Liver (tissue), 3 donors: ENCODE measurements around the gene NEK10.

ENCODE experiments used
- ATF3 ChIP-seq: IDR thresholded peaks from 2 replicates; pipeline ENCODE4 v1.6.1; 2016; ENCODE audit warnings: antibody characterized with exemption
- CTCF ChIP-seq: fragments of 150-350 bp; IDR thresholded peaks from 2 replicates; pipeline ENCODE4 v1.5.1; 2017; ENCODE audit warnings: improper control_type of control experiment, low read depth, low read length; ENCODE audit not compliant: missing input control
- EGR1 ChIP-seq, 2 donors: IDR thresholded peaks; 2 replicates each; pipeline ENCODE4 v1.6.1; 2016 to 2018; ENCODE audit warnings: antibody characterized with exemption in 2 of 2, low read depth in 2 of 2
- FOXA2 ChIP-seq: IDR thresholded peaks from 2 replicates; pipeline ENCODE4 v1.6.1; 2016; ENCODE audit warnings: antibody characterized with exemption
- GABPA ChIP-seq, 2 donors: IDR thresholded peaks in 1 of 2; conservative IDR thresholded peaks in 1 of 2; 2 replicates each; pipeline ENCODE4 v1.6.1; 2016; ENCODE audit warnings: antibody characterized with exemption in 2 of 2, mild to moderate bottlenecking in 1 of 2, moderate library complexity in 1 of 2
- HNF4G ChIP-seq: IDR thresholded peaks from 2 replicates; pipeline ENCODE4 v1.6.1; 2016; ENCODE audit warnings: antibody characterized with exemption
- JUND ChIP-seq, 2 donors: IDR thresholded peaks; 2 replicates each; pipeline ENCODE4 v1.6.1; 2016; ENCODE audit warnings: antibody characterized with exemption in 2 of 2
- MAX ChIP-seq: IDR thresholded peaks from 2 replicates; pipeline ENCODE4 v1.6.1; 2016; ENCODE audit warnings: antibody characterized with exemption
- RAD21 ChIP-seq, 2 donors: IDR thresholded peaks; 2 replicates each; pipeline ENCODE4 v1.6.1; 2016; ENCODE audit warnings: antibody characterized with exemption in 2 of 2, mild to moderate bottlenecking in 2 of 2
- RXRA ChIP-seq, 2 donors: IDR thresholded peaks; 2 replicates each; pipeline ENCODE4 v1.6.1; 2017 to 2018; ENCODE audit warnings: antibody characterized with exemption in 2 of 2, mild to moderate bottlenecking in 1 of 2
- SP1 ChIP-seq: IDR thresholded peaks from 2 replicates; pipeline ENCODE4 v1.6.1; 2018; ENCODE audit warnings: antibody characterized with exemption, mild to moderate bottlenecking
- TAF1 ChIP-seq: conservative IDR thresholded peaks from 2 replicates; pipeline ENCODE4 v1.6.1; 2016; ENCODE audit warnings: antibody characterized with exemption, mild to moderate bottlenecking
- YY1 ChIP-seq: IDR thresholded peaks from 2 replicates; pipeline ENCODE4 v1.6.1; 2016; ENCODE audit warnings: antibody characterized with exemption, mild to moderate bottlenecking
- ZBTB33 ChIP-seq: IDR thresholded peaks from 2 replicates; pipeline ENCODE4 v1.6.1; 2016; ENCODE audit warnings: antibody characterized with exemption
- donor health status: healthy.
- donor health status: healthy.

- TF ChIP-seq CTCF: no peak
- TF ChIP-seq SP1: no peak
- no peak for TF ChIP-seq RXRA (IDR thresholded peaks at IDR 0.05)
- no peak for TF ChIP-seq ATF3
- TF ChIP-seq TAF1: no peak
- no peak for TF ChIP-seq GABPA (IDR thresholded peaks at IDR 0.05 in 1 of 2, conservative IDR thresholded peaks at IDR 0.05 in 1 of 2)
- TF ChIP-seq MAX: no peak
- TF ChIP-seq JUND (IDR thresholded peaks at IDR 0.05): no peak
- TF ChIP-seq YY1: no peak
- no peak for TF ChIP-seq ZBTB33
- TF ChIP-seq HNF4G: no peak
- no peak for TF ChIP-seq EGR1 (IDR thresholded peaks at IDR 0.05; ENCODE audit: low read depth in 2 of 2)
- TF ChIP-seq RAD21 (IDR thresholded peaks at IDR 0.05): no peak
- no peak for TF ChIP-seq FOXA2
Observed at GRCh38 chr3:27253391-27253790, 115.8 kb downstream of the NEK10 start.
